Fibroblast of lung (primary cell): ENCODE data around the gene ZNG1F. TPM values are rescaled to one million over a fixed set of nuclear protein-coding genes. Genes with fewer than 3 reads are reported as not detected.

Source experiments
- polyA plus RNA-seq, 2 donors: library from polyadenylated mRNA; depleted of rRNA in 1 of 2; stranded (reverse) in 1 of 2; unstranded in 1 of 2; fragments of >200 nt; gene quantifications; 2 replicates each; pipeline ENCODE4 v1.2.1, GENCODE V29; 2011 to 2012; ENCODE audit warnings: missing spikeins in 1 of 2
- total RNA-seq: library from RNA; depleted of rRNA; stranded (reverse); fragments of >200 nt; gene quantifications from 2 replicates; pipeline ENCODE4 v1.2.1, GENCODE V29; 2014

Gene ZNG1F
- total and polyA plus RNA-seq, 2 donors (not counting 1 experiment from before 2014, with no cell fraction given), result 3.8 to 5.0 TPM

Other genes starting within 250 kb of the ZNG1F start
- not detected in 2 replicates for gene FOXD4L6, start 60.6 kb downstream of the ZNG1F start, total RNA-seq
- not detected in 2 replicates for gene FOXD4L6, start 60.6 kb downstream of the ZNG1F start, polyA plus RNA-seq